C4-2B (cell line): ENCODE data around the gene TMEM59L.

ENCODE experiments used
- CTCF ChIP-seq: fragments of 450-650 bp; conservative IDR thresholded peaks from 2 replicates; pipeline ENCODE4 v1.5.1; 2017; ENCODE audit warnings: mild to moderate bottlenecking
- ZFX ChIP-seq: fragments of 450-650 bp; IDR thresholded peaks from 2 replicates; pipeline ENCODE4 v1.6.1; 2017

- no peak for TF ChIP-seq CTCF
- no peak for TF ChIP-seq ZFX
Measured at GRCh38 chr19:18609717-18610051, 3.0 kb upstream of the TMEM59L start.
